Activated T-helper 1 cell treated with anti-CD3 and anti-CD28 coated beads, Interleukin-12 subunit alpha, Interleukin-12 subunit beta, Interleukin-2, Interleukin-4 antibody, amounts not matched to agents 30 ng/mL and 10 ng/mL and 1 ng/mL, durations not matched to agents 14 hours and 24 hours and 36 hours (primary cell): ENCODE data around the gene BTBD6. TPM values are rescaled to one million over a fixed set of nuclear protein-coding genes. Genes with fewer than 3 reads are reported as not detected.

Source experiments
- DNase-seq: peaks from one replicate; pipeline ENCODE4 v3.0.0; 2021; ENCODE audit warnings: low spot score
- H3K27ac Mint-ChIP-seq: one replicate; pipeline ENCODE4 v1.8.0; 2021; ENCODE audit warnings: mild to moderate bottlenecking, mixed read lengths
- H3K27me3 Mint-ChIP-seq: one replicate; pipeline ENCODE4 v1.8.0; 2022; ENCODE audit warnings: mild to moderate bottlenecking, moderate library complexity, mixed read lengths; ENCODE audit not compliant: insufficient read depth
- H3K36me3 Mint-ChIP-seq: one replicate; pipeline ENCODE4 v1.8.0; 2021; ENCODE audit warnings: low read depth, mixed read lengths
- H3K4me1 Mint-ChIP-seq: one replicate; pipeline ENCODE4 v1.8.0; 2021; ENCODE audit warnings: low read depth, mixed read lengths
- H3K4me3 Mint-ChIP-seq: one replicate; pipeline ENCODE4 v1.8.0; 2021; ENCODE audit warnings: mild to moderate bottlenecking, moderate library complexity, mixed read lengths
- H3K9me3 Mint-ChIP-seq: one replicate; pipeline ENCODE4 v1.8.0; 2021; ENCODE audit warnings: mixed read lengths
- intact Hi-C: fragments of 100-400 bp; cut with micrococcal nuclease; formaldehyde crosslinking; loops from one replicate; pipeline ENCODE4 v1.15.1; 2024
- total RNA-seq: library from RNA; stranded (reverse); gene quantifications from 2 replicates; pipeline ENCODE4 v1.2.3, GENCODE V29; 2022

BTBD6 gene
- total RNA-seq, 1 donor from 2014 or later: 41.9 TPM

DNA sequence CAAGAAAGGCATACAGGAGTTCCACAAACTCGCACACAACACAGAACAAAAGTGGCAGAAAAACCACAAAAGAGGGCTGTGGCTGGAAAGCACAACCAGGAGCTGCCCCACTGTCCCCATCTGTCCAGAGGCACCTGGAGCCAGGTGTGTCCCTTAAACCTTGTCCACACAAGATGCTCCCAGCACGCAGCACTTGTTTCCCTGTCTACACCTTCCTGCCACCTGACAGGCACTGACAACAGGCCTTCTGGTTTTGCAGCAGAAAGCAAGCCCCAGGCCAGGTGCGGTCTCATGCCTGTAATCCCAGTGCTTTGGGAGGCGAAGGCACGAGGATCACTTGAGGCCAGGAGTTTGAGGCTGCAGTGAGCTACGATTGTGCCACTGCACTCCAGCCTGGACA lies 3.6 kb downstream of the BTBD6 start:
- DNase-seq: no peak
- Mint-ChIP-seq H3K27me3 (no peaks in the 10 kb centered on the region), H3K36me3 (peaks cover 12% of the 10 kb centered on the region), H3K9me3 (no peaks in the 10 kb centered on the region), H3K27ac (no peak overlapping the region), H3K4me3 (no peak overlapping the region), H3K4me1 (peaks cover 12% of the 10 kb centered on the region)
- intact Hi-C loops: no loop called here

GRCh38 chr14:105252552-105253328 lies 4.4 kb downstream of the BTBD6 start:
- Mint-ChIP-seq H3K27me3 (no peaks in the 10 kb centered on the region), H3K9me3 (no peaks in the 10 kb centered on the region), H3K4me3 (no peak overlapping the region), H3K4me1 (peaks cover 20% of the 10 kb centered on the region), H3K36me3 (peaks cover 12% of the 10 kb centered on the region), H3K27ac (peak overlapping the region; percentile 29)
- intact Hi-C loops: no loop called here
- DNase-seq: no peak

GRCh38 chr14:105253329-105253682 lies 5.0 kb downstream of the BTBD6 start:
- peaks cover 20% of the 10 kb centered on the region for H3K4me1 Mint-ChIP-seq
- intact Hi-C loops: no loop called here
- H3K9me3 Mint-ChIP-seq: no peaks in the 10 kb centered on the region
- H3K27ac Mint-ChIP-seq: no peak overlapping the region
- H3K4me3 Mint-ChIP-seq: no peak overlapping the region
- no peak for DNase-seq
- peaks cover 12% of the 10 kb centered on the region for H3K36me3 Mint-ChIP-seq
- H3K27me3 Mint-ChIP-seq: no peaks in the 10 kb centered on the region

DNA sequence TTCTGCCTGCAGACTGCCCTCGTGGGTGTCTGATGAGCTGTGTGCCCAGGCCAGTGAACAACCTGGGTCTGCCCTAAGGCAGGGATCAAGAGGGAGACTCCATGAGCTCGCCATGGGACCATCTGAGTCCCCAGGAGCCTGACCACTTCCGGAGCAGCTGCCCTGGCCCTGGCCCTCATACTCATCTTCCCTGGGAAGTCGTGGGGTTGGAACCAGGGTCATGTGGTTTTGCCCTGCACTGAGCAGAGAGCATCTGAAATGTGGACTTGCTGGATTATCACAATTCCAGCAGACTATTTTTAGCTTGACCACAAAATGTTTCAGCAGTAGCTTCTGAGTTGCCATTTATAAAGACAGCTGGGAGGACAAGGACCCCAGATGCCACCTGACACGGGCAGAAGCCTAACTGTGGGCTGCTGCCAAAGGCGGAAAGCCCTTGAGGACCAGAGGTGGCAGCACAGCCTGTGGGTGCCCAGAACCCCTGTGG lies 6.7 kb downstream of the BTBD6 start:
- DNase-seq: no peak
- Mint-ChIP-seq H3K27me3 (no peaks in the 10 kb centered on the region), H3K4me1 (peaks cover 14% of the 10 kb centered on the region), H3K9me3 (no peaks in the 10 kb centered on the region), H3K36me3 (peaks cover 10% of the 10 kb centered on the region), H3K4me3 (no peak overlapping the region), H3K27ac (no peak overlapping the region)
- intact Hi-C loops: no loop called here

- Mint-ChIP-seq H3K27me3 (no peaks in the 10 kb centered on the region), H3K9me3 (no peaks in the 10 kb centered on the region), H3K4me1 (peaks cover 8% of the 10 kb centered on the region), H3K4me3 (no peak overlapping the region), H3K36me3 (peaks cover 6% of the 10 kb centered on the region), H3K27ac (no peak overlapping the region)
- DNase-seq: no peak
- intact Hi-C loops: no loop called here
These were observed 8.1 kb downstream of the BTBD6 start for GRCh38 chr14:105256292-105256960.

DNA sequence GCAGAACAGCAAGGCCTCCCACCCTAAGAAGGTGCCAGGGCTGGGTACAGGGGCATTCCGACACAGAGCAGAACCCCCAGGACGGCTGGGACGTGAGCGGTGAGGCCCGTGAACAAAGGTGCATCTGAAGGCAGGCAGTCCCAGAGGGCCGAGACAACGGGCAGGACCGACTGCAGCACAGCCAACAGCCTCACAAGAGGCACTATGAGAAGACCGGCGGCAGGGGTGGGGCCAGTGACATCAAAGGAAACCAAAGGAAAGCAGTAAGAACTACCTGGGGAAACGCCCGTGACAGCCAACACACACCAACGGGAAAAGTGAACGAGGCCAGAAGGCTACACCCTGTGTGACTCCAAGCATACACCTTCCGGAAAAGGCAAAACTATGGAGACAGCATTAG lies 9.1 kb downstream of the BTBD6 start:
- Mint-ChIP-seq H3K4me1 (peaks cover 8% of the 10 kb centered on the region), H3K27ac (no peak overlapping the region), H3K36me3 (peaks cover 4% of the 10 kb centered on the region), H3K4me3 (no peak overlapping the region), H3K27me3 (no peaks in the 10 kb centered on the region), H3K9me3 (no peaks in the 10 kb centered on the region)
- DNase-seq: no peak
- intact Hi-C loops: no loop called here

DNA sequence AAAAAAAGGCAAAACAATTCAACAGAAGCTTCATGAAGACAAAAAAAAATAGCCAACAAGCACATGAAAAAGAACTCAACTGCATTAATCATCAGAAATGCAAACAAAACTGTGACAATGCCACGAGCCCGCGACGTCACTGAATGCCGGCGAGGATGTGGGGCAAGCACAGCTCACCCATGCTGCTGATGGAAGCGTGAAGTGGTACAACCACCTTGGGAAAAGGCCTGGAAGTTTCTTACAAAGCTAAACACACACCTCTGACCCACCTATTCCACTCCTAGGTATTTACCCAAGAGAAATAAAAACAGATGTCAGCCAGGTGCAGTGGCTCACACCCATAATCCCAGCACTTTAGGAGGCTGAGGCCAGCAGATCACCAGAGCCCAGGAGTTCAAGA lies 10.5 kb downstream of the BTBD6 start:
- H3K27me3 Mint-ChIP-seq: no peaks in the 10 kb centered on the region
- peaks cover 1% of the 10 kb centered on the region for H3K36me3 Mint-ChIP-seq
- H3K9me3 Mint-ChIP-seq: no peaks in the 10 kb centered on the region
- H3K4me3 Mint-ChIP-seq: no peak overlapping the region
- peaks cover 8% of the 10 kb centered on the region for H3K4me1 Mint-ChIP-seq
- no peak for DNase-seq
- intact Hi-C loops: no loop called here
- no peak overlapping the region for H3K27ac Mint-ChIP-seq

DNA sequence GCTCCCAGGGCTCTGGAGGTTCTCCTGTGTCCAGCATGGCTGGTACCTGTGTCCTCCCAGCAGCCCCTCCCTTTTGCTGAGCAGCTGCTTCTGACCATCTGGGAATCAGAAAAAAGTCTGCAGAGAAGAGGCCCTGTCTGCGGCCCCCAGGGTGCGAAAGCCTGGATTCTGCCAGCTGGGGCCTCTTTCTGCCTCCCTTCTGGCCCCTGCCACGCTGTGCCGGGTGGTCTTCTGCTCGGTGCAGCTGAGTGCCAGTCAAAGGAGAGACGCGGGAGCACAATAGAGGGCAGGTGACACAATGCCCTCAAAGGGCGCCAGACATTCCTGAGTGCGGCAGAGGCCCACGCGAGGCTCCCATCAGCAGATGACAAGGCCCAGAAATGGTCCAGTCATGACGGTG lies 12.6 kb downstream of the BTBD6 start:
- Mint-ChIP-seq H3K9me3 (no peaks in the 10 kb centered on the region), H3K4me1 (peaks cover 8% of the 10 kb centered on the region), H3K36me3 (peaks cover 2% of the 10 kb centered on the region), H3K4me3 (no peak overlapping the region), H3K27me3 (no peaks in the 10 kb centered on the region), H3K27ac (no peak overlapping the region)
- no peak for DNase-seq
- intact Hi-C loops: no loop called here

DNA sequence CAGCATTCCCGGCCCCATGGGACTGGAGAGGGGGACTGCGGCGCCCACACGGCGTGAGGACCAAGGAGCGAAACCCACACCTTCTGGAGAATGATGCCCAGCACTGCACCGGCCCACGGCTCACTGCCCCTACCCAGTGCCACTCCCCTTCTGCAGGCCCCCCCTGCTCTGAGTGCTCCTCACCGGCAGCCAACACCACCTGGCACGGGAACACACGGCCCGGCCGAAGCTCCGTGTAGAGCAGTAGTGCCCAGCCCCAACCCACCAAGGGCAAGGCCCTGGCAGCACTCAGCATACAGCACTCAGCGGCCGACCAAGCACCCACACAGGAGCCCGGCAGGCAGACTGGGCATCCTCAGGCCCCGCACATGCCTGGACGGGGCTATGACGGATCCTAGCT lies 13.4 kb downstream of the BTBD6 start:
- intact Hi-C loops: no loop called here

GRCh38 chr14:105267820-105268548 lies 19.7 kb downstream of the BTBD6 start:
- Mint-ChIP-seq H3K4me1 (no peaks in the 10 kb centered on the region), H3K27me3 (no peaks in the 10 kb centered on the region), H3K4me3 (no peak overlapping the region), H3K27ac (no peak overlapping the region), H3K9me3 (no peaks in the 10 kb centered on the region), H3K36me3 (peaks cover 5% of the 10 kb centered on the region)
- DNase-seq: no peak
- intact Hi-C loops: no loop called here

More for the DNA sequence above, 13.4 kb downstream of the BTBD6 start:
- Mint-ChIP-seq H3K36me3 (peaks cover 2% of the 10 kb centered on the region), H3K27ac (no peak overlapping the region), H3K4me3 (no peak overlapping the region), H3K4me1 (peaks cover 8% of the 10 kb centered on the region), H3K27me3 (no peaks in the 10 kb centered on the region), H3K9me3 (no peaks in the 10 kb centered on the region)
- DNase-seq: no peak

DNA sequence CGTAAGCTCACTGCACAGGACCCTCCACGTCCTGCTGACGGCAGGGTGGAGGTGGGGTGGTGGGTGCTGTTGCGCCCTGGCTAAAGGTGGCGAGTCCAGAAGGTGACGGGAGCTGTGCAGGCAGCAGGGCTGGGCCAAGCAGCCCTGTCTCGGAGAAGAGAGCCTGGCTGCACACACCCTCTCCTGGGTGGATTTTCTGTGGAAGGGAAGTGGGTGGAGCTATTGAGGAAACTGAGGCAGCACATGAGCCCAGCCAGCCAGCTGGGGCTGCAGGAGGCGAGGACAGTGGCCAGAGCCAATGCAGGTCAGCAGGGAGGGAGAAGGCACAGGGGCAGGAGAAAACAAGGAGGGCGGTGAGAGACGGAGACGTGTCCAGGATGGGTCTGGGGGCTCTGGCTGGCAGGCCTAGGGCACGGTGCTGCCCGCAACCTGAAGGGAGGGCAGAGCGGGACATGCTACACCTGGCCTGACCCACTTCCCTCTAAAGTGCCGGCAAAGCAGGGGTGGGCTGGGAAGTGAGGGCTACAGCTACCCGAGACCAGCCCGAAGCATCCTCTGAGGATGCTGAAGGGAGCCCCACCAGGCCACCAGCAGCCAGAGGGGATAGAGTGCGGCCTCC lies 20.5 kb downstream of the BTBD6 start:
- H3K27me3 Mint-ChIP-seq: no peaks in the 10 kb centered on the region
- no peaks in the 10 kb centered on the region for H3K4me1 Mint-ChIP-seq
- H3K27ac Mint-ChIP-seq: no peak overlapping the region
- no peak overlapping the region for H3K4me3 Mint-ChIP-seq
- H3K36me3 Mint-ChIP-seq: peaks cover 5% of the 10 kb centered on the region
- DNase-seq: no peak
- H3K9me3 Mint-ChIP-seq: no peaks in the 10 kb centered on the region
- intact Hi-C loops: no loop called here

DNA sequence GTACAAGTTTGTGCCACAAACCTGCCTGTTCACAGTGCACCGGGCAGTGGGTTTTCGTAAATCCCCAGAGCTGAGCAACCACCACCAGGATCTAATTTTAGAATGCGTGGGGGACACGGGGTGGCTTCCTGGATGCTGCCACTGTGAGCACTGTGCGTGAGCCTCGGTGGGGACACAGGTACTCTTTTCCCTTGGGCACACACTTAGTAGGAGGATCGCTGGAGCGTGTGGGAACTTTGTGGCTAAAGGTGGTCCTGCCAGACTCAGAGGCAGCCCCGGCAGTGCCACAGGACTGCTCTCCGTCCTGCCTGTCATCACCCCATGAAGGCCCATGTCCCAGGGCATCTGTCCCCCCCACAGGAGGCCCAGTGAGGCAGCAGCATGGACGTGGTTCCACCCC lies 21.1 kb downstream of the BTBD6 start:
- no peak overlapping the region for H3K27ac Mint-ChIP-seq
- peaks cover 5% of the 10 kb centered on the region for H3K36me3 Mint-ChIP-seq
- H3K4me1 Mint-ChIP-seq: no peaks in the 10 kb centered on the region
- DNase-seq: no peak
- H3K4me3 Mint-ChIP-seq: no peak overlapping the region
- no peaks in the 10 kb centered on the region for H3K9me3 Mint-ChIP-seq
- no peaks in the 10 kb centered on the region for H3K27me3 Mint-ChIP-seq
- intact Hi-C loops: no loop called here
